HT1080 (cell line): ENCODE results near the gene MYO1E. TPM values are rescaled to one million over a fixed set of nuclear protein-coding genes. Genes with fewer than 3 reads are reported as not detected.
"Not testable (repeated sequence)": the region's sequence is repeated elsewhere in the genome, so short reads cannot be mapped to it uniquely, and the experiment has no call there.

Experiments used
- DNase-seq: peaks from one replicate; pipeline ENCODE4 v3.0.0-alpha.2; 2015; ENCODE audit warnings: low read depth
- total RNA-seq: library from RNA; depleted of rRNA; stranded (reverse); fragments of >200 nt; shearing (Covaris generic); gene quantifications from 2 replicates; pipeline ENCODE4 v1.2.3, GENCODE V29; 2014

Gene MYO1E
- total RNA-seq, 1 experiment from 2014 or later, result 20.2 TPM

- peak; percentile 93 for DNase-seq
These were observed 78.0 kb downstream of the MYO1E start for GRCh38 chr15:59294574-59295260.

GRCh38 chr15:59292442-59293151 lies 80.1 kb downstream of the MYO1E start:
- DNase-seq, result peak; percentile 77

- DNase-seq, result no peak
These were observed 81.5 kb downstream of the MYO1E start for GRCh38 chr15:59291213-59291549.

- no peak for DNase-seq
These were observed 82.1 kb downstream of the MYO1E start for GRCh38 chr15:59290295-59291212.

- no peak for DNase-seq
These were observed 83.1 kb downstream of the MYO1E start for GRCh38 chr15:59289574-59289973.

- peak; percentile 70 for DNase-seq
These were observed 88.8 kb downstream of the MYO1E start for GRCh38 chr15:59283717-59284391.

GRCh38 chr15:59282515-59283337 lies 89.9 kb downstream of the MYO1E start:
- DNase-seq, result no peak

GRCh38 chr15:59281699-59282098 lies 91.0 kb downstream of the MYO1E start:
- no peak for DNase-seq

GRCh38 chr15:59280855-59281254 lies 91.8 kb downstream of the MYO1E start:
- DNase-seq, result no peak

- DNase-seq, result not testable (repeated sequence)
These were observed 92.4 kb downstream of the MYO1E start for GRCh38 chr15:59280292-59280691.

GRCh38 chr15:59279023-59279422 lies 93.6 kb downstream of the MYO1E start:
- no peak for DNase-seq

- DNase-seq, result peak; percentile 45
These were observed 94.6 kb downstream of the MYO1E start for GRCh38 chr15:59278120-59278519.

GRCh38 chr15:59276225-59277178 lies 96.2 kb downstream of the MYO1E start:
- DNase-seq, result peak; percentile 58

GRCh38 chr15:59274126-59274970 lies 98.3 kb downstream of the MYO1E start:
- peak; percentile 92 for DNase-seq

GRCh38 chr15:59273234-59273633 lies 99.4 kb downstream of the MYO1E start:
- no peak for DNase-seq

GRCh38 chr15:59271595-59272201 lies 101.0 kb downstream of the MYO1E start:
- no peak for DNase-seq

GRCh38 chr15:59268852-59269407 lies 103.7 kb downstream of the MYO1E start:
- DNase-seq, result no peak
